Right lung (tissue), 5 donors: ENCODE measurements around the gene CD276. TPM values are rescaled to one million over a fixed set of nuclear protein-coding genes. Genes with fewer than 3 reads are reported as not detected.

ENCODE experiments used
- DNase-seq, 2 donors: peaks; one replicate each; pipeline ENCODE4 v3.0.0-alpha.2; 2013
- polyA plus RNA-seq, 5 donors: library from polyadenylated mRNA; unstranded; fragments of 120-200 nt; gene quantifications; one replicate each; pipeline versions ENCODE4 v1.2.1 to v1.2.3, GENCODE V29; 2013; ENCODE audit warnings: inconsistent platforms in 1 of 5, low replicate concordance in 1 of 5; ENCODE audit not compliant: insufficient read length in 5 of 5, insufficient read depth in 1 of 5

Gene CD276
- polyA plus RNA-seq, 5 donors, result 138 to 179 (median 150) TPM

- DNase-seq, result peak; percentile 85 to 88
Observed at GRCh38 chr15:73763931-73764330, 79.7 kb downstream of the CD276 start.

Other genes with a start within 250 kb of the CD276 start
- gene REC114, start 241.2 kb upstream of the CD276 start, polyA plus RNA-seq, result under 1 TPM in 1 of 5 donors, not detected in 4; 0.13 TPM
- gene NPTN, start 51.0 kb upstream of the CD276 start, polyA plus RNA-seq, result 100 to 1,000 TPM; 110 to 143 (median 126) TPM
- 10 to 100 TPM; 15.8 to 54.9 (median 22.5) TPM for gene INSYN1, start 69.0 kb downstream of the CD276 start, polyA plus RNA-seq
- not detected for gene TBC1D21, start 189.2 kb downstream of the CD276 start, polyA plus RNA-seq
- 100 to 1,000 TPM; 123 to 201 (median 139) TPM for gene LOXL1, start 242.1 kb downstream of the CD276 start, polyA plus RNA-seq